22Rv1 (cell line): Measurements from ENCODE around the gene ITCH.
"Not testable (repeated sequence)": the region's sequence is repeated elsewhere in the genome, so short reads cannot be mapped to it uniquely, and the experiment has no call there.

Experiments
- H3K27ac ChIP-seq: fragments of 450-650 bp; 2 replicates; pipeline ENCODE4 v1.5.1; 2017
- CTCF ChIP-seq: fragments of 450-650 bp; IDR thresholded peaks from 2 replicates; pipeline ENCODE4 v1.5.1; 2017; ENCODE audit warnings: mild to moderate bottlenecking
- ZFX ChIP-seq: fragments of 450-650 bp; IDR thresholded peaks from 2 replicates; pipeline ENCODE4 v1.6.1; 2017; ENCODE audit warnings: antibody characterized with exemption, borderline replicate concordance

The ITCH gene

GRCh38 chr20:34514897-34515483, 151.9 kb downstream of the ITCH start:
- TF ChIP-seq CTCF = no peak
- TF ChIP-seq ZFX = no peak
- peak overlapping the region; percentile 96 for H3K27ac ChIP-seq

DNA sequence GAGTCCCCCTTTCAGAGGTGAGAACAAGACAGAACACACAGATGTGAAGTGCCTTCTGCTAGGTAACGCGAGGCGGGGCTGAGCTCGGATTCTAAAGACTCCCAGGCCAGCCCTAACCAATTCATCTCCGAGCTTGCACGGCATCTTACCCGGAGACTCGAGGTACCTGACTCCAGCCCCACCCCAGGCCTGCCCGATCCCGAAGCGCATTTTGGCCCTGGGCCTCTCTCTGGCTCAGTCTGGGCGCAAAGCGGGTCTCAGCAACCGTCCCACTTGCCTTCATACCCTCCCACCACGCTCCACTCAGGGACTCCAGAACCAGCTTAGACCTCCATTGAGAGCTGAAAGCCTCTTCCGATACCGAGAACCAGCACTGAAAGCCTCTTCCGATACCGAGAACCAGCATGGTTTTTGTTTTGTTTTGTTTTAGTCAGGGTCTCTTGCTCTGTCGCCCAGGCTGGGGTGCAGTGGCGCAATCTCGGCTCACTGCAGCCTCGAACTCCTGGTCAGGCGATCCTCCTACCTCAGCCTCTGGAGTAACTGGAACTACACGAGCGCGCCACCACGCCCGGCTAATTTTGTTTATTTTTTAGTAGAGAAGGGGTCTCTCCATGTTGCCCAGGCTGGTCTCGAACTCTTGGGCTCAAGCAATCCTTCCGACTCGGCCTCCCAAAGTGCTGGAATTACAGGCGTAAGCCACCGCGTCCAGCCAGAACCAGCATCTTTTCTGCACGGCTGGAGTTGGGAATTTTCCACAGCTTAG, 152.6 kb downstream of the ITCH start:
- peak overlapping the region; percentile 96 for H3K27ac ChIP-seq
- TF ChIP-seq ZFX (no peak), CTCF (no peak)

- peak within 1 kb of the TSS; percentile 96 for H3K27ac ChIP-seq
- TF ChIP-seq CTCF (no peak), ZFX (no peak)
These were observed 153.4 kb downstream of the ITCH start, which contains the start of gene DYNLRB1 for GRCh38 chr20:34516247-34517113. Gene DYNLRB1, plus strand, starts transcription at chr20:34516422. Its CDS starts 37 bp downstream, at chr20:34516459.

- TF ChIP-seq ZFX = no peak
- no peak for TF ChIP-seq CTCF
- H3K27ac ChIP-seq = peak overlapping the region; percentile 96
These were observed 154.0 kb downstream of the ITCH start for GRCh38 chr20:34517114-34517505.

DNA sequence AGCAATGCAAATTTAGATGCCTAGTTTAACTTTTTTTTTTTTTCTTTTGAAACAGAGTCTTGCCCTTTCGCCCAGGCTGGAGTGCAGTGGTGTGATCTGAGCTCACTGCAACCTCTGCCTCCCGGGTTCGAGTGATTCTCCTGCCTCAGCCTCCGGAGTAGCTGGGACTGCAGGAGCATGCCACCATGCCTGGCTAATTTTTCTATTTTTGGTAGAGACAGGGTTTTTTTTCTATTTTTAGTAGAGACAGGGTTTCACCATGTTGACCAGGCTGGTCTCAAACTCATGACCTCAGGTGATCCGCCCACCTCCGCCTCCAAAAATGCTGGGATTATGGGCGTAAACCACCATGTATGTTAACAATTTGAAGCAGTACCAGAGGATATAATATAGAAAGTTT, 155.8 kb downstream of the ITCH start:
- not testable (repeated sequence) for H3K27ac ChIP-seq

DNA sequence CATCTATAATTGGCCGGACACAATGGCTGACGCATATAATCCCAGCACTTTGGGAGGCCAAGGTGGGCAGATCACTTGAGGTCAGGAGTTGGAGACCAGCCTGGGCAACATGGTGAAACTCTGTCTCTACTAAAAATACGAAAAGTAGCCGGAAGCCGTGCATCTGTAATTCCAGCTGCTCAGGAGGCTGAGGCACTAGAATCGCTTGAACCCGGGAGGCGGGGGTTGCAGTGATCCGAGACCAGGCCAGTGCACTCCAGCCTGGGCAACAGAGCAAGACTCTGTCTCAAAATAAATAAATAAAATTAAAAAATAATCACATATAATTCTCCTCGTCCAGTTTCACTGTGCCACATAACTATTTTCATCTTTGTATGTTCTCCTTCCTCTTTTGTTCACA, 156.8 kb downstream of the ITCH start:
- H3K27ac ChIP-seq = not testable (repeated sequence)

DNA sequence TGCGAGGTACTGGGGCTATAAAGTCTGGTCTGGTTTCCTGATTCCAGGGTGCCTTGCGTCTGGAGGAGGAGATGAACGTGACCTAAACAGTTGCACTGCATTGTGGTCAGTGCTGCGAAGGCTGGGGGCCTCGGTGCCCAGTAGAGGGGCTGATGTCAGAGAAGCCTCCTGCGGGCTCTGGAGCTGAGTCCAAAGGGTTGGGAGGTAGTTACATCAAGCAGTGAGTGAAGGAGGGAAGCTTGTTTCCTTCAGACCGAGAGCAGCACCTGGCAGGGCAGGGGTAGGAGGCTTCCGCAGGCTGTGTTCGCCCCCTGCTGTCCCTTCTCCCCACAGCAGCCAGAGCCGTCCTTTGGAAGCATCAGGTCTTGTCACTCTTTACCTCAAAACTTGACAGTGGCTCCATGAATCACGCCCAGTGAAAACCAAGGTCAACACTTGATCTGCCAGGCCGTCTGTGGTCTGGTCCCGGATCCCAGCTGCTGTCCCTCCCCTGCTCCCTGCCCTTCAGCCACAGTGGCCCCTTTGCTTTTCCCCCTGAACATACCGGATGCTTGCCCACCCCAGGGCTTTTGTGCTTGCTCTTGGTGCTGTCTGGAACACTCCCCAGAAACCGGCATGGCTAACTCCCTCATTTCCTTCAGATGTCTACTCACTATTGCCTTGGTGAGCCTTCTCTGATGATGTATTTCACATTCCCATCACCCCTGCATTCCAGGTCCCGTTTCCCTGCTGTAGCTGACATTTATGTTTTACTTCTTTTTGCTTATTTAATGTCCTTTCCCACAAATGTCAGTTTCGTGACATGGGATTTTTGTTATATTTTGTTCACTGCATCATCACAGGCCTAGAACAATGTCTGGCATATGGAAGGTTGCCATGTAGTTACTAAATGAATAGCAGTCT, 160.1 kb downstream of the ITCH start:
- TF ChIP-seq CTCF (peak; percentile 66), ZFX (no peak)
- no peak overlapping the region for H3K27ac ChIP-seq
